ENCODE measurements around the gene NOS3. TPM values are rescaled to one million over a fixed set of nuclear protein-coding genes. Genes with fewer than 3 reads are reported as not detected.
"Not testable (repeated sequence)": the region's sequence is repeated elsewhere in the genome, so short reads cannot be mapped to it uniquely, and the experiment has no call there.

Gene NOS3
- total and polyA plus RNA-seq, 7 donors = 1.4 to 13.2 (median 5.8) TPM

- no peak for DNase-seq
- Histone ChIP-seq H3K4me3 (no peak overlapping the region), H3K9me3 (no peaks in the 10 kb centered on the region), H3K27me3 (ENCODE audit: insufficient read depth in 3 of 3, low read length in 2 of 3) (peaks cover 0 to 62% (median 21%) of the 10 kb centered on the region in 3 donors), H3K27ac (no peak overlapping the region), H3K4me1 (no peaks in the 10 kb centered on the region), H3K36me3 (ENCODE audit: insufficient read depth in 1 of 2, low read depth in 1 of 2) (no peaks in the 10 kb centered on the region)
- 38 to 49% (median 43%) methylated on average over 14 to 18 of the region's 18 CpGs for WGBS, 3 donors
- TF ChIP-seq CTCF (IDR thresholded peaks at IDR 0.05) = no peak
- ATAC-seq = no peak
- intact Hi-C loops (cut with DNase I) = loop anchor here in 1 of 2 donors (5.0 kb wide), 1 partner anchor 102 kb away; no protein-coding TSS in a partner anchor
Measured at GRCh38 chr7:151010307-151011096, 19.7 kb downstream of the NOS3 start.

GRCh38 chr7:151011097-151011409 lies 20.2 kb downstream of the NOS3 start:
- no peaks in the 10 kb centered on the region for H3K9me3 ChIP-seq
- DNase-seq = no peak
- no peak for TF ChIP-seq CTCF (IDR thresholded peaks at IDR 0.05)
- H3K27ac ChIP-seq = no peak overlapping the region
- no peaks in the 10 kb centered on the region for H3K4me1 ChIP-seq
- peaks cover 0 to 67% (median 21%) of the 10 kb centered on the region in 3 donors for H3K27me3 ChIP-seq (ENCODE audit: insufficient read depth in 3 of 3, low read length in 2 of 3)
- WGBS, 3 donors = 42 to 60% (median 58%) methylated on average over 1 of the region's 1 CpG
- intact Hi-C loops (cut with DNase I) = loop anchor here in 1 of 2 donors (5.0 kb wide), 1 partner anchor 101 kb away; no protein-coding TSS in a partner anchor
- H3K4me3 ChIP-seq = no peak overlapping the region
- no peak for ATAC-seq
- no peaks in the 10 kb centered on the region for H3K36me3 ChIP-seq (ENCODE audit: insufficient read depth in 1 of 2, low read depth in 1 of 2)

GRCh38 chr7:151011616-151012015 lies 20.8 kb downstream of the NOS3 start:
- WGBS, 3 donors = 87 to 91% (median 88%) methylated on average over 12 of the region's 12 CpGs
- ATAC-seq = not testable (repeated sequence)
- peaks cover 0 to 73% (median 21%) of the 10 kb centered on the region in 3 donors for H3K27me3 ChIP-seq (ENCODE audit: insufficient read depth in 3 of 3, low read length in 2 of 3)

GRCh38 chr7:151012031-151012692 lies 21.3 kb downstream of the NOS3 start:
- Histone ChIP-seq H3K4me1 (no peaks in the 10 kb centered on the region), H3K4me3 (no peak overlapping the region), H3K36me3 (ENCODE audit: insufficient read depth in 1 of 2, low read depth in 1 of 2) (no peaks in the 10 kb centered on the region), H3K27me3 (ENCODE audit: insufficient read depth in 3 of 3, low read length in 2 of 3) (peaks cover 0 to 78% (median 21%) of the 10 kb centered on the region in 3 donors), H3K27ac (no peak overlapping the region), H3K9me3 (no peaks in the 10 kb centered on the region)
- no peak for TF ChIP-seq CTCF (IDR thresholded peaks at IDR 0.05)
- DNase-seq (no peak), ATAC-seq (no peak)
- intact Hi-C loops (cut with DNase I) = loop anchor here in 1 of 2 donors (1.0 to 5.0 kb wide), 2 partner anchors 39 to 100 kb away; no protein-coding TSS in a partner anchor
- WGBS, 3 donors = 70 to 79% (median 74%) methylated on average over 6 of the region's 6 CpGs

More at GRCh38 chr7:151011616-151012015, 20.8 kb downstream of the NOS3 start:
- not testable (repeated sequence) for H3K4me3 ChIP-seq; H3K27ac ChIP-seq; DNase-seq; H3K9me3 ChIP-seq; H3K36me3 ChIP-seq (ENCODE audit: insufficient read depth in 1 of 2, low read depth in 1 of 2); H3K4me1 ChIP-seq
- intact Hi-C loops (cut with DNase I) = loop anchor here in 1 of 2 donors (1.0 to 5.0 kb wide), 2 partner anchors 38 to 101 kb away; no protein-coding TSS in a partner anchor

- Histone ChIP-seq H3K27me3 (ENCODE audit: insufficient read depth in 3 of 3, low read length in 2 of 3) (peaks cover 0 to 85% (median 21%) of the 10 kb centered on the region in 3 donors), H3K27ac (no peak overlapping the region), H3K36me3 (ENCODE audit: insufficient read depth in 1 of 2, low read depth in 1 of 2) (no peaks in the 10 kb centered on the region), H3K4me1 (peaks cover 3% of the 10 kb centered on the region), H3K4me3 (no peak overlapping the region), H3K9me3 (no peaks in the 10 kb centered on the region)
- peak; percentile 30 for TF ChIP-seq CTCF (IDR thresholded peaks at IDR 0.05)
- ATAC-seq = peak in 1 of 4 donors; percentile 47
- WGBS, 3 donors = 26 to 40% (median 27%) methylated on average over 23 of the region's 23 CpGs
- no peak for DNase-seq
- intact Hi-C loops (cut with DNase I) = loop anchor here in 1 of 2 donors (1.0 to 5.0 kb wide), 2 partner anchors 40 to 99 kb away; no protein-coding TSS in a partner anchor
Measured at GRCh38 chr7:151012911-151013347, 22.1 kb downstream of the NOS3 start.

All from psoas muscle (tissue), 8 donors.